Gastroesophageal sphincter (tissue), 4 donors: Measurements from ENCODE around the gene DCPS. TPM values are rescaled to one million over a fixed set of nuclear protein-coding genes. Genes with fewer than 3 reads are reported as not detected.

Experiments used
- ATAC-seq: fragments of 150-250 bp; one replicate; pipeline ENCODE4 v1.9.1; 2016; ENCODE audit warnings: mild to moderate bottlenecking, moderate library complexity
- H3K27ac ChIP-seq, 4 donors: fragments of 200-600 bp; sonication (generic) in 3 of 4; 1 replicate in 3 of 4; 2 replicates in 1 of 4; pipeline ENCODE4 v1.5.1; 2016 to 2019
- H3K27me3 ChIP-seq: fragments of 200-600 bp; sonication (generic); one replicate; pipeline ENCODE4 v1.5.1; 2019
- H3K36me3 ChIP-seq, 2 donors: fragments of 200-600 bp; sonication (generic); one replicate each; pipeline ENCODE4 v1.5.1; 2019; ENCODE audit warnings: control low read depth in 1 of 2
- H3K4me1 ChIP-seq, 3 donors: fragments of 200-600 bp; sonication (generic); 1 replicate in 2 of 3; 2 replicates in 1 of 3; pipeline ENCODE4 v1.5.1; 2016 to 2019; ENCODE audit warnings: control low read depth in 2 of 3
- H3K4me3 ChIP-seq, 2 donors: fragments of 200-600 bp; sonication (generic); one replicate each; pipeline ENCODE4 v1.5.1; 2019; ENCODE audit warnings: mild to moderate bottlenecking in 1 of 2, moderate library complexity in 1 of 2
- H3K9me3 ChIP-seq, 3 donors: fragments of 200-600 bp; sonication (generic); one replicate each; pipeline ENCODE4 v1.5.1; 2017 to 2019; ENCODE audit warnings: control low read depth in 2 of 3
- CTCF ChIP-seq, 4 experiments: fragments of 200-600 bp in 2 of 4; fragments of 450-650 bp in 2 of 4; sonication (generic) in 1 of 4; IDR thresholded peaks; one replicate each; pipeline ENCODE4 v1.5.1; 2017 to 2019; ENCODE audit warnings: antibody characterized with exemption in 4 of 4, mild to moderate bottlenecking in 2 of 4, moderate library complexity in 2 of 4
- EP300 ChIP-seq: sonication (generic); formaldehyde crosslinking; IDR thresholded peaks from one replicate; pipeline ENCODE4 v1.6.1; 2017; ENCODE audit warnings: antibody characterized with exemption, mild to moderate bottlenecking
- POLR2A ChIP-seq, 2 donors: fragments of 450-650 bp; IDR thresholded peaks; one replicate each; pipeline ENCODE4 v1.6.1; 2017; ENCODE audit warnings: antibody characterized with exemption in 2 of 2, mild to moderate bottlenecking in 2 of 2, moderate library complexity in 1 of 2
- POLR2AphosphoS5 ChIP-seq: sonication (generic); formaldehyde crosslinking; IDR thresholded peaks from one replicate; pipeline ENCODE4 v1.6.1; 2017; ENCODE audit warnings: antibody characterized with exemption
- WGBS, 2 donors: methylation state at CpG; one replicate each; pipeline ENCODE4 v1.1.5; 2018; ENCODE audit warnings: low coverage in 1 of 2; 5-methylcytosine and 5-hydroxymethylcytosine counted together
- total RNA-seq, 4 donors: library from RNA; depleted of rRNA; stranded (reverse); fragments of >200 nt; gene quantifications; one replicate each; pipeline ENCODE4 v1.1.0, GENCODE V29; 2016

Gene DCPS
- total RNA-seq, 4 donors from 2014 or later: 11.8 to 20.6 (median 15.9) TPM

- 0 to 43% methylated on average over 1 to 2 of the region's 9 CpGs for WGBS, 2 donors
- peaks cover 0 to 31% (median 5%) of the 10 kb centered on the region in 3 donors for H3K4me1 ChIP-seq
- H3K27me3 ChIP-seq: no peaks in the 10 kb centered on the region
- H3K27ac ChIP-seq: peak overlapping the region; percentile 62 to 85 (median 84)
- TF ChIP-seq CTCF (IDR thresholded peaks at IDR 0.05): no peak
- no peak for TF ChIP-seq POLR2A (IDR thresholded peaks at IDR 0.05)
- TF ChIP-seq POLR2AphosphoS5: no peak
- TF ChIP-seq EP300: no peak
- H3K36me3 ChIP-seq: peaks cover 0 to 11% of the 10 kb centered on the region in 2 donors
- peak overlapping the region in 1 of 2 donors; percentile 24 for H3K4me3 ChIP-seq
- ATAC-seq: peak; percentile 77
- no peaks in the 10 kb centered on the region for H3K9me3 ChIP-seq
Measured at GRCh38 chr11:126318574-126319373, 14.9 kb downstream of the DCPS start.

GRCh38 chr11:126319374-126319740, 15.5 kb downstream of the DCPS start:
- ATAC-seq: no peak
- H3K9me3 ChIP-seq: no peaks in the 10 kb centered on the region
- no peaks in the 10 kb centered on the region for H3K27me3 ChIP-seq
- TF ChIP-seq POLR2A (IDR thresholded peaks at IDR 0.05): no peak
- TF ChIP-seq POLR2AphosphoS5: no peak
- TF ChIP-seq EP300: no peak
- no peak for TF ChIP-seq CTCF (IDR thresholded peaks at IDR 0.05)
- WGBS, 2 donors: 80% methylated on average over 2 of the region's 5 CpGs; no CpG with 5 or more reads in 1 of the 2 donors
- peaks cover 0 to 31% (median 5%) of the 10 kb centered on the region in 3 donors for H3K4me1 ChIP-seq
- peaks cover 0 to 6% of the 10 kb centered on the region in 2 donors for H3K36me3 ChIP-seq
- no peak overlapping the region for H3K4me3 ChIP-seq
- H3K27ac ChIP-seq: peak overlapping the region; percentile 62 to 85 (median 84)

- H3K4me3 ChIP-seq: no peak overlapping the region
- ATAC-seq: no peak
- no peaks in the 10 kb centered on the region for H3K27me3 ChIP-seq
- peaks cover 0 to 5% of the 10 kb centered on the region in 2 donors for H3K36me3 ChIP-seq
- H3K4me1 ChIP-seq: peaks cover 0 to 20% (median 0%) of the 10 kb centered on the region in 3 donors
- 92 to 97% methylated on average over 3 of the region's 3 CpGs for WGBS, 2 donors
- TF ChIP-seq CTCF (IDR thresholded peaks at IDR 0.05) (no peak), EP300 (no peak), POLR2A (IDR thresholded peaks at IDR 0.05) (no peak), POLR2AphosphoS5 (no peak)
- H3K9me3 ChIP-seq: no peaks in the 10 kb centered on the region
- no peak overlapping the region for H3K27ac ChIP-seq
Measured at GRCh38 chr11:126322996-126323395, 19.1 kb downstream of the DCPS start.

- Histone ChIP-seq H3K27ac (no peak overlapping the region), H3K36me3 (peaks cover 0 to 20% of the 10 kb centered on the region in 2 donors), H3K4me3 (no peak overlapping the region), H3K4me1 (peaks cover 0 to 10% (median 3%) of the 10 kb centered on the region in 3 donors), H3K9me3 (no peaks in the 10 kb centered on the region), H3K27me3 (no peaks in the 10 kb centered on the region)
- WGBS, 2 donors: 80 to 93% methylated on average over 7 to 9 of the region's 17 CpGs
- no peak for ATAC-seq
- no peak for TF ChIP-seq POLR2A (IDR thresholded peaks at IDR 0.05)
Measured at GRCh38 chr11:126327281-126328000, 23.6 kb downstream of the DCPS start.

- H3K27ac ChIP-seq: no peak overlapping the region
- H3K4me3 ChIP-seq: no peak overlapping the region
- no peaks in the 10 kb centered on the region for H3K27me3 ChIP-seq
- TF ChIP-seq POLR2AphosphoS5 (no peak), CTCF (IDR thresholded peaks at IDR 0.05) (no peak), POLR2A (IDR thresholded peaks at IDR 0.05) (no peak), EP300 (no peak)
- H3K4me1 ChIP-seq: peaks cover 0 to 16% (median 3%) of the 10 kb centered on the region in 3 donors
- no peak for ATAC-seq
- peaks cover 0 to 26% of the 10 kb centered on the region in 2 donors for H3K36me3 ChIP-seq
- H3K9me3 ChIP-seq: no peaks in the 10 kb centered on the region
- 84 to 89% methylated on average over 12 to 15 of the region's 20 CpGs for WGBS, 2 donors
Measured at GRCh38 chr11:126328001-126328390, 24.1 kb downstream of the DCPS start.
